ENCODE data around the gene DSTYK. TPM values are rescaled to one million over a fixed set of nuclear protein-coding genes. Genes with fewer than 3 reads are reported as not detected.

Gene DSTYK
- total RNA-seq, 1 donor from 2014 or later = 18.3 TPM

- FAIRE-seq (no peak), DNase-seq (ENCODE audit: low spot score in 2 of 2) (no peak)
Measured at GRCh38 chr1:205142102-205142469, 69.4 kb downstream of the DSTYK start.

- FAIRE-seq = no peak
- peak; percentile 31 to 55 for DNase-seq (ENCODE audit: low spot score in 2 of 2)
Measured at GRCh38 chr1:205141236-205142101, 70.0 kb downstream of the DSTYK start.

DNA sequence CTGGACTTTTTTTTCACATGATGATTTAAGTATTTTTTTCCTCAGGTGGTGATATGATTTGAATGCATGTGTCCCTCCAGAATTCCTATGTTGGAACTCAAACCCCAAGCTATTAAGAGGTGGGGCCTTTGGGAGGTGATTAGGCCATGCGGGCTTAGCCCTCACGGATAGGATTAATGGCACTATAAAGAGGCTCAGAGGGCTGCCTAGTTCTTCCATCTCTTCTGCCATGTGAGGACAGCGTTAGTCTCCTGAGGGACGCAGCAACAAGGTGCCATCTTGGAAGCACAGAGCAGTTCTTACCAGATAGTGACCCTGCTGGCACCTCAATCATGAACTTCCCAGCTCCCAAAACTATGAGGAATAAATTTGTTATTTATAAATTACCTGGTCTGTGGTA is 71.4 kb downstream of the DSTYK start:
- no peak for FAIRE-seq

GRCh38 chr1:205137901-205138300 is 73.6 kb downstream of the DSTYK start:
- FAIRE-seq = no peak
- DNase-seq (ENCODE audit: low spot score in 2 of 2) = no peak

More for the DNA sequence above, 71.4 kb downstream of the DSTYK start:
- DNase-seq (ENCODE audit: low spot score in 2 of 2) = no peak

GRCh38 chr1:205133287-205133686 is 78.2 kb downstream of the DSTYK start:
- FAIRE-seq = no peak
- no peak for DNase-seq (ENCODE audit: low spot score in 2 of 2)

DNA sequence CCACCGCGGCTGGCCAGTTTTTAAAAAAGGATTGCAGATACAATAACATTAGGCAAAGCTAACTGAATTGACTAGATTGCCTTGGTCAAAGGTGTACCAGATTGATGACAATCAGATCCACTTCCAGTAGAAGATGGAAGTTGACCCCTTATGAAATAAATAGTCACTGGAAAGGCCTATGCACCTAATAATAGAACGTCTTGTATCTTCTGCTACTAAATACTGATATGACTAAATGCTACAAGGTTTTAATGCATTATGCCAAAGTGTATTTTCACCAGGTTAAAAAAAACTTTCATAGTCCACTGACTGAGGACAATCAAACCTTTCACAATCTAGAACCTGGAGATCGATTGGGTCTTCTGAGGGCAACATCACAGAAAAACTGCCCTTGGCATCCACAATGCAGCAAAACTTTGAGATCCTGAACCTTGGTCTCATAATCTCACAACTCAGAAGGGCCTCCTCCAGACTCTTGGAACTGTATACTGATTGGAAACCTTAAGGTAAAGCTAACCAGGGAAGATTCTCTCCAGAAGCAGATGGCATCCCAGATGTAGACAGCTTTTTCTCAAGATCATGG is 82.0 kb downstream of the DSTYK start:
- no peak for DNase-seq (ENCODE audit: low spot score in 2 of 2)
- FAIRE-seq = no peak

DNA sequence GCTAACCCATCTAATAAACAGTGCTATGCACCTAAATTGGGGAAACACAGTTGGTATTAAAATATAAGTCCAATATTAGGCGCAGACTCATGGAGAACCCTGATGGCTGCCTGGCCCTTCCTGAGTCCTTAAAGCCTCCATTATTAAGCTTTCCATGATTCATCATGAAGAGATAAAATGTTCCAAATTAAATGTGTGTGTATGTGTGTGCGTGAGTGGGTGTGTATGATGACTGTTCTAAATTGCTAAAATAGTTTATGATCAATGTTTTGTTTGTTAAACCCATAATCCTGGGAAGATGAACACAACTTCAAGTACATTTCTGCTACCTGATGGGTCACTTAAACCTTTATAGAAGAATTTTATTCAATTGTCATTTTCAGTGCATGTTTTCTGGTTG is 83.5 kb downstream of the DSTYK start:
- DNase-seq (ENCODE audit: low spot score in 2 of 2) (no peak), FAIRE-seq (no peak)

DNA sequence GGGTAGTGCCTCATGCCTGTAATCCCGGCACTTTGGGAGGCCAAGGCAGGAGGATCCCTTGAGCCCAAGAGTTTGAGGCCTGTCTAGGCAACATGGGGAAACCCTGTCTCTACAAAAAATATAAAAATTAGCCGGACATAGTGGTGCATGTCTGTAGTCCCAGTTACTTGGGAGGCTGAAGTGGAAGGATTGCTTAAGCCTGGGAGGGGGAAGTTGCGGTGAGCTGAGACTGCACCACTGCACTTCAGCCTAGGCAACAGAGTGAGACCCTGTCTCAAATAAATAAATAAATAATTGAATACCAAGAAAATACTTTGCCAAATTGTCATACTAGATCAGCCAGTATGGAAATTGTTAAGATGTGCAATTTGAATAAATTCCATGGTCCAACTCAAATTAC is 83.9 kb downstream of the DSTYK start:
- no peak for DNase-seq (ENCODE audit: low spot score in 2 of 2)
- no peak for FAIRE-seq

- DNase-seq (ENCODE audit: low spot score in 2 of 2) (no peak), FAIRE-seq (no peak)
Measured at GRCh38 chr1:205124726-205125125, 86.8 kb downstream of the DSTYK start.

DNA sequence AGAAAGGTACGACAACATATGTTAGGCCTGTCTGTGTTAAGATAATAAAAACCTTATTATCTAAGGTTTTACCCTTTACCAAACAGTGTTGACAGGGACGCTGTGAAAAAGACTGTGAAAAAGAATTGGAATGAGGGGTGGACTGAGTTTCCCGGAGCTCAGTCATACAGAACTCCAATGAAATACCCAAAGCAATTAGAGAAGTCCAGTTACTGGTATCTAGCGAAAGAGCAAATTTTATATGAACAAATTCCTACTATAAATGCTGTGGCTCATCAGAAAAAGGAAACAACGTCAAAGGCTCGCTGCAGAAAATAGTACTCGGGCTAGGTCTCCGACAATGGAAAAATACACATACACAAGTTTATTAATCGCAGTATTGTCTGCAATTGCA is 89.0 kb downstream of the DSTYK start:
- no peak for FAIRE-seq

DNA sequence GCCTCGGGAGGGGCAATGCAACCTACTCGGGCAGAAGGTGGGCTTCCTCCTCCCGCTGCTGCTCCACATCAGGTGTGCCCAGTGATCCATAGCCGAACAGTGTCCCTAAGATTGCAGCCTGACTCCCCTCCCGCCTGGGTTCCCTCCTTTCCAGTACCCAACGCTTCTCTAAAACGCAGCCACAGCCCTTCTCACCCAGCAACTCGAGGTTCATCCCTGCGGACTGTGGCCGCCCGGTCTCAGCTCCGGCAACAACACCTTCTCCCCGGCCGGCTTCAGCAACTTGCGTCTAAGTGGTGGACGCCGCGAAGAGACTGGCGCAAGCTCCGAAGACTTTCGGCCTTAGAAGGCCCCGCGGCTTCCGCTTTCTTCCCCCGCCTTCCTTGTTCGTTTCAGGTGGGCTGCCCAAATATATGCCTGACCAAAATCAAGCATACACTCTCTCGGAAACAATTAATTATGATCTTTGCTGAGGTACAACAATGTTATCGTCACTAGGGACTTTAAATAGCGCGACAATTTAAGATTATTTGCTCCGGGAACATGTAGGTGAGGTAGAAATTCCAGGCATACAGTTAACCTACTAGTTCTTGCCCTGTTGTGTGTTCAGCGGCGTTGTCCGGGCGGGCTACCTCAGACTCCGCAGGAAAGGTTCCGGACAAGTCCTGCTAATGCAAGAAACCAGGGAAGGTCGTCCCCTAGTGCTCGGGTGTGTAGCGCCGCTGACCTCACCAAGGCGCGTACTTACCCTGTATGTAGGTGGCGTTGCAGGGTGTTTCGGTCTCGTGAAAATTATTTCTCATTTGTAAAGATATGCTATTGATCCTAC is 89.6 kb downstream of the DSTYK start, which contains the start of gene RBBP5:
Gene RBBP5 (minus strand): TSS at position 319 of the 829 bp plus-strand sequence. CDS start 105 bp downstream, at position 214.
- FAIRE-seq = no peak
- DNase-seq (ENCODE audit: low spot score in 2 of 2) = peak; percentile 56 to 77

More for the DNA sequence above, 89.0 kb downstream of the DSTYK start:
- DNase-seq (ENCODE audit: low spot score in 2 of 2) = no peak

- no peak for FAIRE-seq
- no peak for DNase-seq (ENCODE audit: low spot score in 2 of 2)
Measured at GRCh38 chr1:205118752-205119151, 92.8 kb downstream of the DSTYK start.

DNA sequence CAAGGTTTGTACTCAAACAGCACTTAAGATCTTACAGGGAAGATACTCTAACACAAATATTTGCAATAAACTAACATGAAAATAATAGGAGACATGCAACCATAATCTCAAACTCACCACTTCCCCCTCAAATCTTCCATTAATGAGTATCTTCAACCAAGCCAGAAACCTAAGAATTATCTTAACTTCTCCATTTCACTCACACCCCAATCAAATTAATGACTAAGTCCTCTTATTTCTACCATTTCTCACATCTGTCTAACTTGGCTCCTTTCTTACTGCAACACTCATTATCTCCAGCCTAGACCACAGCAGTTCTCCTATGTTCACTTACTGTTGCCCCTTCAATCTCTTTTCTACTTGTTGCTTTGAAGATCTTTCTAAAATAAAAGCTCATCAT is 100.1 kb downstream of the DSTYK start:
- DNase-seq (ENCODE audit: low spot score in 2 of 2) = no peak

GRCh38 chr1:205109711-205110110 is 101.8 kb downstream of the DSTYK start:
- DNase-seq (ENCODE audit: low spot score in 2 of 2) (no peak), FAIRE-seq (no peak)

More for the DNA sequence above, 100.1 kb downstream of the DSTYK start:
- no peak for FAIRE-seq

DNA sequence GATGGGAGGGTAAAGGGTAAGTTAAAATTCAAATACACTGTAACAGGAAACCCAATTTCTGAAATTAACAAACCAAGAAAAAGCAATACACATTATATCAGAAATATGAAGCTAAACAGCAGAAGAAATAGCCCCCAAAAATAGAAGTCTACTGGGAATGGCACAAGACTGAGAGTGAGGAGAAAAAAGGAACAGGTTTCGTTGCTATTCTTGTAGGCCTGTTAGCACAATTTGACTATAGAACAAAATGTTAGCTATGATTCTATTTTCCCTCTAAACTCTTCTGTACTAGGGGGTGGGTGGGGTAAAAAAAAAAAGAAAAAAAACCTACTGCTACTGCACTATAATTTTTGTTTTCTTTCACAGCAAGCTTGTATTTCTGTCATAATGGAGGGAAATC is 102.2 kb downstream of the DSTYK start:
- DNase-seq (ENCODE audit: low spot score in 2 of 2) (no peak), FAIRE-seq (no peak)

DNA sequence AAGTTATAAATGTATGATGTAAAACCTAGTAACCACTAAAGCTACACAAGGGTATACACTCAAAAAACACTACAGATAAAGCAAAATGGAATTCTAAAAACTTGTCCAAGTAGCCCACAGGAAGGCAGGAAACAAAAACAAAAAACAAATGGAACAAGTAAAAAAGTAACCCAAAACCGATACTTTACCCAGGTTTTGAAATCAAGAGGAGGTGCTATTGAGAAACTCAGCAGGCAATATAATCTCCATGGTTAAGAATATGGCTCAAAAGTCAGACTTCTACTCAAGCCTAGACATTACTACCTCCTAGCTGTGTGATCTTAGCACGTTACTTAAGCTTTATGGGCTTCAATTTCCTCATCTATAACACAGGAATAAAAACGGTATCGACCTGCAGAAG is 103.0 kb downstream of the DSTYK start:
- no peak for DNase-seq (ENCODE audit: low spot score in 2 of 2)
- no peak for FAIRE-seq

GRCh38 chr1:205107327-205107726 is 104.2 kb downstream of the DSTYK start:
- DNase-seq (ENCODE audit: low spot score in 2 of 2) (no peak), FAIRE-seq (no peak)

- DNase-seq (ENCODE audit: low spot score in 2 of 2) (no peak), FAIRE-seq (no peak)
Measured at GRCh38 chr1:205102404-205102803, 109.1 kb downstream of the DSTYK start.

DNA sequence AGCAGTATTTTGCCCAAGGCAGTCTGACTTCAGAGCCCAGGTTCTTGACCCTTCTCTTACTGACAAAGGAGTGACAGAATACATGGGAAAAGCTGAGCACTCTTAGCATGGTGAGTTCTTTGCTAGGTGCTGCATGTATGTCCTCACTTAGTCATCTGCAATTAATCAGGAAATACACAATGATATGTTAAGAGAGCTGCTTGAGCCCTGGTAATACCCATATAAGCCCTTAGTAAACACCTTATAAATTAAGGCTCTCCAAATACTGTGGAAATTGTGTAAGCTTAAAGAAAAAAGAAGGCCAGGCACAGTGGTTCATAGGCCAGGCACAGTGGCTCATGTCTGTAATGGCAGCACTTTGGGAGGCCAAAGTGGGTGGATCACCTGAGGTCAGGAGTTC is 113.3 kb downstream of the DSTYK start:
- FAIRE-seq (no peak), DNase-seq (ENCODE audit: low spot score in 2 of 2) (no peak)

GRCh38 chr1:205095422-205095821 is 116.1 kb downstream of the DSTYK start:
- DNase-seq (ENCODE audit: low spot score in 2 of 2) (no peak), FAIRE-seq (no peak)

Measured in frontal cortex (tissue), 4 donors.